HEK293 (cell line): ENCODE results near the gene NOX1.

Experiments used
- CTCF ChIA-PET: fragments of 350-600 bp; formaldehyde crosslinking; extraction: SDS; loops from one replicate; lab custom pipeline; 2021; ENCODE audit warnings: antibody characterized with exemption; lab: Yijun Ruan, JAX
- POLR2A ChIA-PET: fragments of 300-600 bp; formaldehyde crosslinking; extraction: SDS; loops from one replicate; lab custom pipeline; 2020; ENCODE audit warnings: antibody characterized with exemption, inconsistent platforms; lab: Yijun Ruan, JAX
- H3K27ac ChIP-seq: fragments of 200-500 bp; sonication (Bioruptor generic); 2 replicates; pipeline ENCODE4 v1.5.1; 2014; ENCODE audit warnings: low read depth, low read length, control low read depth, inconsistent platforms; ENCODE audit errors: extremely low read depth
- H3K36me3 ChIP-seq, 2 experiments: fragments of 200-500 bp in 1 of 2; sonication (Bioruptor generic) in 1 of 2; 1 replicate in 1 of 2; 2 replicates in 1 of 2; pipeline ENCODE4 v1.5.1; 2014 to 2017; ENCODE audit warnings: inconsistent platforms in 2 of 2, low read length in 2 of 2; ENCODE audit not compliant: control insufficient read depth in 2 of 2, insufficient read depth in 1 of 2
- H3K4me1 ChIP-seq: fragments of 200-500 bp; sonication (Bioruptor generic); 2 replicates; pipeline ENCODE4 v1.5.1; 2014; ENCODE audit warnings: mild to moderate bottlenecking, low read length, inconsistent platforms; ENCODE audit not compliant: control insufficient read depth, insufficient read depth
- H3K4me3 ChIP-seq: 2 replicates; pipeline ENCODE4 v1.5.1; 2011; ENCODE audit warnings: low read depth, mild to moderate bottlenecking, control low read depth, low read length, moderate library complexity
- H3K9me3 ChIP-seq: fragments of 200-500 bp; sonication (Bioruptor generic); 2 replicates; pipeline ENCODE4 v1.5.1; 2014; ENCODE audit warnings: low read depth, low read length, inconsistent platforms; ENCODE audit not compliant: control insufficient read depth, insufficient read depth
- HOXD13 ChIP-seq: sonication (generic); formaldehyde crosslinking; IDR thresholded peaks from 2 replicates; pipeline ENCODE4 v1.8.0; 2022; ENCODE audit warnings: missing genetic modification reagents, borderline replicate concordance
- KLF8 ChIP-seq: fragments of 450-650 bp; formaldehyde crosslinking; IDR thresholded peaks from 2 replicates; pipeline ENCODE4 v1.5.1; 2016; ENCODE audit warnings: missing biosample characterization, missing genetic modification characterization
- SCRT2 ChIP-seq: fragments of 450-650 bp; formaldehyde crosslinking; IDR thresholded peaks from 2 replicates; pipeline ENCODE4 v1.5.1; 2016; ENCODE audit warnings: missing biosample characterization, missing genetic modification characterization
- ZNF10 ChIP-seq: fragments of 450-650 bp; formaldehyde crosslinking; IDR thresholded peaks from 2 replicates; pipeline ENCODE4 v1.5.1; 2017; ENCODE audit warnings: missing biosample characterization, missing genetic modification characterization
- ZNF175 ChIP-seq: fragments of 450-650 bp; formaldehyde crosslinking; IDR thresholded peaks from 2 replicates; pipeline ENCODE4 v1.5.1; 2016; ENCODE audit warnings: missing biosample characterization, missing genetic modification characterization
- ZNF280C ChIP-seq: fragments of 450-650 bp; formaldehyde crosslinking; IDR thresholded peaks from 2 replicates; pipeline ENCODE4 v1.5.1; 2016; ENCODE audit warnings: missing biosample characterization, missing genetic modification characterization
- ZNF362 ChIP-seq: fragments of 450-650 bp; formaldehyde crosslinking; IDR thresholded peaks from 2 replicates; pipeline ENCODE4 v1.5.1; 2016; ENCODE audit warnings: missing biosample characterization, missing genetic modification characterization
- ZNF398 ChIP-seq: fragments of 450-650 bp; formaldehyde crosslinking; IDR thresholded peaks from 2 replicates; pipeline ENCODE4 v1.5.1; 2017; ENCODE audit warnings: missing biosample characterization, missing genetic modification characterization
- ZNF518A ChIP-seq: fragments of 450-650 bp; formaldehyde crosslinking; conservative IDR thresholded peaks from 2 replicates; pipeline ENCODE4 v1.5.1; 2016; ENCODE audit warnings: low read depth, missing biosample characterization, missing genetic modification characterization
- ZNF561 ChIP-seq: fragments of 450-650 bp; IDR thresholded peaks from 2 replicates; pipeline ENCODE4 v1.5.1; 2018; ENCODE audit warnings: missing biosample characterization, missing genetic modification characterization, borderline replicate concordance
- ZNF623 ChIP-seq: fragments of 450-650 bp; formaldehyde crosslinking; IDR thresholded peaks from 2 replicates; pipeline ENCODE4 v1.5.1; 2016; ENCODE audit warnings: missing biosample characterization, missing genetic modification characterization
- ZNF670 ChIP-seq: fragments of 450-650 bp; formaldehyde crosslinking; IDR thresholded peaks from 2 replicates; pipeline ENCODE4 v1.5.1; 2016; ENCODE audit warnings: missing biosample characterization, missing genetic modification characterization, low read depth
- ZNF747 ChIP-seq: fragments of 450-650 bp; formaldehyde crosslinking; IDR thresholded peaks from 2 replicates; pipeline ENCODE4 v1.5.1; 2016; ENCODE audit warnings: missing biosample characterization, missing genetic modification characterization
- ZNF777 ChIP-seq: fragments of 450-650 bp; formaldehyde crosslinking; IDR thresholded peaks from 2 replicates; pipeline ENCODE4 v1.5.1; 2017; ENCODE audit warnings: missing biosample characterization, missing genetic modification characterization, borderline replicate concordance
- TF ChIP-seq, protein P1 (sequence below): fragments of 450-650 bp; formaldehyde crosslinking; optimal IDR thresholded peaks from 2 replicates; pipeline ENCODE3; 2016; ENCODE audit warnings: missing biosample characterization, mild to moderate bottlenecking, missing genetic modification characterization
- TF ChIP-seq, protein P2 (sequence below): fragments of 450-650 bp; formaldehyde crosslinking; IDR thresholded peaks from 2 replicates; pipeline ENCODE4 v1.5.1; 2016; ENCODE audit warnings: missing biosample characterization, missing genetic modification characterization, borderline replicate concordance
- TF ChIP-seq, protein P3 (sequence below): fragments of 450-650 bp; formaldehyde crosslinking; IDR thresholded peaks from 2 replicates; pipeline ENCODE4 v1.5.1; 2016; ENCODE audit warnings: missing biosample characterization, missing genetic modification characterization
- TF ChIP-seq, protein P4 (sequence below): fragments of 450-650 bp; formaldehyde crosslinking; IDR thresholded peaks from 2 replicates; pipeline ENCODE4 v1.5.1; 2016; ENCODE audit warnings: missing biosample characterization, missing genetic modification characterization
- TF ChIP-seq, protein P5 (sequence below): fragments of 450-650 bp; formaldehyde crosslinking; IDR thresholded peaks from 2 replicates; pipeline ENCODE4 v1.5.1; 2016; ENCODE audit warnings: missing biosample characterization, missing genetic modification characterization

The NOX1 gene

DNA sequence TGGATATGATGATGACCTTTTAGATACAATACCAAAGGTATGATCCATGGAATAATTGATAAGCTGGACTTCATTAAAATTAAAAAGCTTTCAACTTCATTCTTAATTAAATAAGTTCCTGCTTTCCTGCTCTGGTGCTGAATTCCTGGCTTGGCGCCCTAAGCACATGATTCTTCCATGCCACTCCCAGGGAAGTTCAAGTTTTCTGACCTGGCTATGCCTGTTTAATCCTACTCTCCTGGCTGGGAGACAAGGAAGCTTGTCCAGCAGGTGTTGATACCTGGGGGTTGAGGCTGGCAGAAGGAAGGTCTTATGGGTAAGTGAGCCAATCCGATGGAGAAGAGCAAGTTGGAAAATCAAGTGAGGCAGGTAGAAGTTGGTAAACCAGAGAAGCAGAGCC, 30.3 kb upstream of the NOX1 start:
- Histone ChIP-seq H3K4me1 (no peaks in the 10 kb centered on the region), H3K27ac (no peak overlapping the region), H3K36me3 (no peaks in the 10 kb centered on the region), H3K4me3 (no peak overlapping the region), H3K9me3 (no peaks in the 10 kb centered on the region)
- CTCF ChIA-PET: no interaction called here
- POLR2A ChIA-PET: no interaction called here
- TF ChIP-seq ZNF10 (tag by site-specific recombination) (no peak), ZNF747 (tag by site-specific recombination) (no peak), ZNF518A (tag by site-specific recombination) (no peak), ZNF280C (tag by site-specific recombination) (no peak), HOXD13 (CRISPR knock-in tag) (no peak), ZNF362 (tag by site-specific recombination) (no peak), ZNF670 (no peak), ZNF623 (tag by site-specific recombination) (no peak), ZNF777 (tag by site-specific recombination) (no peak), SCRT2 (tag by site-specific recombination) (no peak), ZNF398 (tag by site-specific recombination) (no peak), ZNF175 (tag by site-specific recombination) (no peak), KLF8 (tag by site-specific recombination) (no peak), ZNF561 (tag by site-specific recombination) (no peak)
- TF ChIP-seq, protein P1, sequence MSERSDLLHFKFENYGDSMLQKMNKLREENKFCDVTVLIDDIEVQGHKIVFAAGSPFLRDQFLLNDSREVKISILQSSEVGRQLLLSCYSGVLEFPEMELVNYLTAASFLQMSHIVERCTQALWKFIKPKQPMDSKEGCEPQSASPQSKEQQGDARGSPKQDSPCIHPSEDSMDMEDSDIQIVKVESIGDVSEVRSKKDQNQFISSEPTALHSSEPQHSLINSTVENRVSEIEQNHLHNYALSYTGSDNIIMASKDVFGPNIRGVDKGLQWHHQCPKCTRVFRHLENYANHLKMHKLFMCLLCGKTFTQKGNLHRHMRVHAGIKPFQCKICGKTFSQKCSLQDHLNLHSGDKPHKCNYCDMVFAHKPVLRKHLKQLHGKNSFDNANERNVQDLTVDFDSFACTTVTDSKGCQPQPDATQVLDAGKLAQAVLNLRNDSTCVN (tag by site-specific recombination): no peak
- TF ChIP-seq, protein P2, sequence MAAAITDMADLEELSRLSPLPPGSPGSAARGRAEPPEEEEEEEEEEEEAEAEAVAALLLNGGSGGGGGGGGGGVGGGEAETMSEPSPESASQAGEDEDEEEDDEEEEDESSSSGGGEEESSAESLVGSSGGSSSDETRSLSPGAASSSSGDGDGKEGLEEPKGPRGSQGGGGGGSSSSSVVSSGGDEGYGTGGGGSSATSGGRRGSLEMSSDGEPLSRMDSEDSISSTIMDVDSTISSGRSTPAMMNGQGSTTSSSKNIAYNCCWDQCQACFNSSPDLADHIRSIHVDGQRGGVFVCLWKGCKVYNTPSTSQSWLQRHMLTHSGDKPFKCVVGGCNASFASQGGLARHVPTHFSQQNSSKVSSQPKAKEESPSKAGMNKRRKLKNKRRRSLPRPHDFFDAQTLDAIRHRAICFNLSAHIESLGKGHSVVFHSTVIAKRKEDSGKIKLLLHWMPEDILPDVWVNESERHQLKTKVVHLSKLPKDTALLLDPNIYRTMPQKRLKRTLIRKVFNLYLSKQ (tag by site-specific recombination): no peak
- TF ChIP-seq, protein P3, sequence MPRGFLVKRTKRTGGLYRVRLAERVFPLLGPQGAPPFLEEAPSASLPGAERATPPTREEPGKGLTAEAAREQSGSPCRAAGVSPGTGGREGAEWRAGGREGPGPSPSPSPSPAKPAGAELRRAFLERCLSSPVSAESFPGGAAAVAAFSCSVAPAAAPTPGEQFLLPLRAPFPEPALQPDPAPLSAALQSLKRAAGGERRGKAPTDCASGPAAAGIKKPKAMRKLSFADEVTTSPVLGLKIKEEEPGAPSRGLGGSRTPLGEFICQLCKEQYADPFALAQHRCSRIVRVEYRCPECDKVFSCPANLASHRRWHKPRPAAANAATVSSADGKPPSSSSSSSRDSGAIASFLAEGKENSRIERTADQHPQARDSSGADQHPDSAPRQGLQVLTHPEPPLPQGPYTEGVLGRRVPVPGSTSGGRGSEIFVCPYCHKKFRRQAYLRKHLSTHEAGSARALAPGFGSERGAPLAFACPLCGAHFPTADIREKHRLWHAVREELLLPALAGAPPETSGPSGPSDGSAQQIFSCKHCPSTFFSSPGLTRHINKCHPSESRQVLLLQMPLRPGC (tag by site-specific recombination): no peak
- TF ChIP-seq, protein P4, sequence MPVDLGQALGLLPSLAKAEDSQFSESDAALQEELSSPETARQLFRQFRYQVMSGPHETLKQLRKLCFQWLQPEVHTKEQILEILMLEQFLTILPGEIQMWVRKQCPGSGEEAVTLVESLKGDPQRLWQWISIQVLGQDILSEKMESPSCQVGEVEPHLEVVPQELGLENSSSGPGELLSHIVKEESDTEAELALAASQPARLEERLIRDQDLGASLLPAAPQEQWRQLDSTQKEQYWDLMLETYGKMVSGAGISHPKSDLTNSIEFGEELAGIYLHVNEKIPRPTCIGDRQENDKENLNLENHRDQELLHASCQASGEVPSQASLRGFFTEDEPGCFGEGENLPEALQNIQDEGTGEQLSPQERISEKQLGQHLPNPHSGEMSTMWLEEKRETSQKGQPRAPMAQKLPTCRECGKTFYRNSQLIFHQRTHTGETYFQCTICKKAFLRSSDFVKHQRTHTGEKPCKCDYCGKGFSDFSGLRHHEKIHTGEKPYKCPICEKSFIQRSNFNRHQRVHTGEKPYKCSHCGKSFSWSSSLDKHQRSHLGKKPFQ (tag by site-specific recombination): no peak
- TF ChIP-seq, protein P5, sequence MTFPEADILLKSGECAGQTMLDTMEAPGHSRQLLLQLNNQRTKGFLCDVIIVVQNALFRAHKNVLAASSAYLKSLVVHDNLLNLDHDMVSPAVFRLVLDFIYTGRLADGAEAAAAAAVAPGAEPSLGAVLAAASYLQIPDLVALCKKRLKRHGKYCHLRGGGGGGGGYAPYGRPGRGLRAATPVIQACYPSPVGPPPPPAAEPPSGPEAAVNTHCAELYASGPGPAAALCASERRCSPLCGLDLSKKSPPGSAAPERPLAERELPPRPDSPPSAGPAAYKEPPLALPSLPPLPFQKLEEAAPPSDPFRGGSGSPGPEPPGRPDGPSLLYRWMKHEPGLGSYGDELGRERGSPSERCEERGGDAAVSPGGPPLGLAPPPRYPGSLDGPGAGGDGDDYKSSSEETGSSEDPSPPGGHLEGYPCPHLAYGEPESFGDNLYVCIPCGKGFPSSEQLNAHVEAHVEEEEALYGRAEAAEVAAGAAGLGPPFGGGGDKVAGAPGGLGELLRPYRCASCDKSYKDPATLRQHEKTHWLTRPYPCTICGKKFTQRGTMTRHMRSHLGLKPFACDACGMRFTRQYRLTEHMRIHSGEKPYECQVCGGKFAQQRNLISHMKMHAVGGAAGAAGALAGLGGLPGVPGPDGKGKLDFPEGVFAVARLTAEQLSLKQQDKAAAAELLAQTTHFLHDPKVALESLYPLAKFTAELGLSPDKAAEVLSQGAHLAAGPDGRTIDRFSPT (tag by site-specific recombination): no peak
